Body of pancreas (tissue), 4 donors: ENCODE measurements around the gene CERK. TPM values are rescaled to one million over a fixed set of nuclear protein-coding genes. Genes with fewer than 3 reads are reported as not detected.
A peak's percentile ranks its signal among the peaks of the same experiment; 100 is the strongest.

ENCODE experiments used
- ATAC-seq: fragments of 150-250 bp; one replicate; pipeline ENCODE4 v1.9.1; 2016
- DNase-seq, 4 donors: peaks; one replicate each; pipeline ENCODE4 v3.0.0-alpha.2; 2019
- H3K27ac ChIP-seq, 4 donors: fragments of 200-600 bp; sonication (generic); 1 replicate in 3 of 4; 2 replicates in 1 of 4; pipeline versions ENCODE4 v1.5.1 to v1.6.1; 2016 to 2019; ENCODE audit warnings: mild to moderate bottlenecking in 1 of 4, mixed read lengths in 1 of 4, moderate library complexity in 1 of 4
- H3K27me3 ChIP-seq, 2 donors: fragments of 200-600 bp; sonication (generic); one replicate each; pipeline ENCODE4 v1.6.0; 2016; ENCODE audit warnings: mild to moderate bottlenecking in 1 of 2
- H3K36me3 ChIP-seq, 2 donors: fragments of 200-600 bp; sonication (generic); replicated peaks in 1 of 2; 2 replicates each; pipeline ENCODE4 v1.5.1; 2016; ENCODE audit warnings: low read depth in 2 of 2; ENCODE audit not compliant: insufficient read depth in 1 of 2
- H3K4me1 ChIP-seq: fragments of 200-600 bp; sonication (generic); one replicate; pipeline ENCODE4 v1.6.0; 2016
- H3K4me3 ChIP-seq, 2 donors: fragments of 200-600 bp; sonication (generic); 1 replicate in 1 of 2; 2 replicates in 1 of 2; pipeline ENCODE4 v1.5.1; 2016 to 2019
- H3K9me3 ChIP-seq, 3 donors: fragments of 200-600 bp; sonication (generic); 1 replicate in 2 of 3; 2 replicates in 1 of 3; pipeline ENCODE4 v1.5.1; 2016
- CTCF ChIP-seq, 7 experiments: fragments of 450-650 bp in 4 of 7; fragments of 200-600 bp in 3 of 7; sonication (generic) in 3 of 7; IDR thresholded peaks; one replicate each; pipeline ENCODE4 v1.5.1; 2016 to 2019; ENCODE audit warnings: antibody characterized with exemption in 7 of 7
- POLR2A ChIP-seq, 3 donors: fragments of 450-650 bp; IDR thresholded peaks; one replicate each; pipeline ENCODE4 v1.6.1; 2016; ENCODE audit warnings: antibody characterized with exemption in 3 of 3, mild to moderate bottlenecking in 2 of 3
- WGBS, 2 donors: methylation state at CpG; one replicate each; pipeline ENCODE4 v1.1.5; 2017; 5-methylcytosine and 5-hydroxymethylcytosine counted together
- intact Hi-C: fragments of 100-400 bp; cut with DNase I; formaldehyde crosslinking; loops from one replicate; pipeline ENCODE4 v1.15.1; 2023
- total RNA-seq, 2 donors: library from RNA; depleted of rRNA; stranded (reverse); fragments of >200 nt; gene quantifications; one replicate each; pipeline ENCODE4 v1.1.0, GENCODE V29; 2016

CERK gene
- total RNA-seq, 2 donors from 2014 or later, result 33.6 to 46.4 TPM

- TF ChIP-seq POLR2A (IDR thresholded peaks at IDR 0.05), result no peak
- TF ChIP-seq CTCF (IDR thresholded peaks at IDR 0.05), result no peak
- H3K27ac ChIP-seq, result peak overlapping the region; percentile 76 to 96 (median 89)
- peak; percentile 22 for ATAC-seq
- 11 to 16% methylated on average over 10 to 13 of the region's 13 CpGs for WGBS, 2 donors
- H3K9me3 ChIP-seq, result no peaks in the 10 kb centered on the region
- no peaks in the 10 kb centered on the region for H3K36me3 ChIP-seq
- peak in 1 of 4 donors; percentile 26 for DNase-seq
- intact Hi-C loops, result no loop called here
- peaks cover 43% of the 10 kb centered on the region for H3K4me1 ChIP-seq
- no peaks in the 10 kb centered on the region for H3K27me3 ChIP-seq
- peak overlapping the region; percentile 72 to 75 for H3K4me3 ChIP-seq
Observed at GRCh38 chr22:46763051-46763705, 25.1 kb upstream of the CERK start.

DNA sequence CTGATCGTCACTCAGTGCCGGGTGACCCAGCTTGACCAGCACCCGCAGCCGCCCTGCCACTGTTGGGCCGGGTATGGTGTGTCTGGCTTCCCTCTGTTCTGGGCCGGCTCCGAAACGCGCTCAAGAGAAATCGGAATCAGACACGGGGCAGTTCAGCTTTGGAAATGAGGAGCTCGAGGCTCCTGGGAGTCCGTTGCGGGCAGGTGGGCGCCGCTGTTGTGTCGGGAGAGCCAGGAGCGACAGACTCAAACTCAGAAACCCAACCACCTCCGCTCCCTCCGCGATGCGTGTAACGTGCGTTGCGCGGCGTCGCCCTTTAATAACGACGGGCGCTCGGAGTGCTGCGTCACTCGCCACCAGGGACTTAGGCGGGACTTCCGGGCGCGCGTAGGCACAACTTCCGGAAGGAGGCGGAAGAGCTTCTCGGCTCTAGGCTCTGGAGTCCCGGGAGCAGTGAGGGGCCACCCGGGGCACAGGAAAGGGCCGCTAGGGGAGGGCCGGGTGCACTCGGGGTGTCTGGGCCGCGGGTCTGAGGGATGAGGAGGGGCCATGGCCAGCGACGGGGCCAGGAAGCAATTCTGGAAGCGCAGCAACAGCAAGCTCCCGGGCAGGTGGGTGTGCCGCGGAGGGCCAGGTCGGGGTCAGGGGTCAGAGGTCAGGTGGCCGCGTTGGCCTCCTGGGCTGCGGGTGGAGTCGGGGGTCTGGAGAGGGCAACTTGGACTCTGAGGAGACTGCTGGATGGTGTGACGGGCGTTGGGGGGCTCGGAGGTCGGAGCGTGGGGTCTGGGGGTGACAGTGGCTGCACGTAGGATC lies 24.4 kb upstream of the CERK start, which contains the start of gene TBC1D22A:
Gene TBC1D22A (plus strand): TSS at position 413 of the 813 bp plus-strand sequence. CDS start 137 bp downstream, at position 550.
- Histone ChIP-seq H3K4me3 (peak within 1 kb of the TSS; percentile 72 to 75), H3K36me3 (no peaks in the 10 kb centered on the region), H3K9me3 (no peaks in the 10 kb centered on the region), H3K27ac (peak within 1 kb of the TSS; percentile 85 to 96 (median 94)), H3K4me1 (peaks cover 43% of the 10 kb centered on the region), H3K27me3 (no peaks in the 10 kb centered on the region)
- TF ChIP-seq CTCF (IDR thresholded peaks at IDR 0.05) (peak in 3 of 7 experiments; percentile 15 to 40 (median 38)), POLR2A (IDR thresholded peaks at IDR 0.05) (peak; percentile 97 to 99 (median 99))
- DNase-seq, result peak; percentile 95
- intact Hi-C loops, result no loop called here
- WGBS, 2 donors, result 0 to 1% methylated on average over 17 to 66 of the region's 66 CpGs
- peak; percentile 94 for ATAC-seq

GRCh38 chr22:46761539-46762237 lies 23.6 kb upstream of the CERK start:
- Histone ChIP-seq H3K27ac (peak overlapping the region; percentile 85 to 96 (median 94)), H3K27me3 (no peaks in the 10 kb centered on the region), H3K9me3 (no peaks in the 10 kb centered on the region), H3K4me3 (peak overlapping the region; percentile 72 to 75), H3K36me3 (no peaks in the 10 kb centered on the region), H3K4me1 (peaks cover 43% of the 10 kb centered on the region)
- WGBS, 2 donors, result 3 to 6% methylated on average over 17 of the region's 17 CpGs
- DNase-seq (peak in 1 of 4 donors; percentile 2), ATAC-seq (no peak)
- intact Hi-C loops, result no loop called here
- TF ChIP-seq CTCF (IDR thresholded peaks at IDR 0.05), result no peak
- no peak for TF ChIP-seq POLR2A (IDR thresholded peaks at IDR 0.05)

DNA sequence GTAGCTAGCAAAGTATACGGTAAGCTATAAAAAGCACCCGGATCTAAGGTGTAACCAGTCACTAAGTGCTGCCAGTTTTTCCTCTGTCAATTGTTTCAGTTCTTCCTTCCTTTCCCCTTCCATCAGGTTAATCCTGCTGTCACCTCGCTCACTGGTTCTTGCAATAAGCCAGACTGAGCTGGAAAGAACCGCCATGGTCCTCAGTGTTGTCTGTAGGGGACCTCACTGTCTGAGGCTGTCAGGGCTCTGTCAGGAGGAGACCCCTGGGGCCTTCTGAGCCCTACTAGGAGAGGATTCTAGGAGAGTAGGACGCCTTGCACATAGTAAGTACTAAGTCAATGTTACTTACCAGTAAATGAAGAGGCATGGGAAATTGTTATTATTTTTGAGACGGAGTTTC lies 23.0 kb upstream of the CERK start:
- intact Hi-C loops, result no loop called here
- DNase-seq (no peak), ATAC-seq (no peak)
- TF ChIP-seq POLR2A (IDR thresholded peaks at IDR 0.05) (no peak), CTCF (IDR thresholded peaks at IDR 0.05) (no peak)
- Histone ChIP-seq H3K4me3 (no peak overlapping the region), H3K27me3 (no peaks in the 10 kb centered on the region), H3K9me3 (no peaks in the 10 kb centered on the region), H3K36me3 (no peaks in the 10 kb centered on the region), H3K27ac (peak overlapping the region in 1 of 4 donors; percentile 85), H3K4me1 (peaks cover 43% of the 10 kb centered on the region)
- 78 to 84% methylated on average over 6 of the region's 6 CpGs for WGBS, 2 donors
